PFSK-1 (cell line): ENCODE measurements around the gene CTIF.

Experiments
- POLR2AphosphoS5 ChIP-seq: IDR thresholded peaks from 2 replicates; pipeline ENCODE4 v1.6.1; 2012; ENCODE audit warnings: low read depth, mild to moderate bottlenecking, control low read depth, low read length, moderate library complexity
- SIN3A ChIP-seq: IDR thresholded peaks from 2 replicates; pipeline ENCODE4 v1.6.1; 2012; ENCODE audit warnings: mild to moderate bottlenecking, low read length, moderate library complexity, borderline replicate concordance; ENCODE audit not compliant: insufficient read depth
- TAF1 ChIP-seq: IDR thresholded peaks from 2 replicates; pipeline ENCODE4 v1.6.1; 2012; ENCODE audit warnings: low read length, control low read depth, borderline replicate concordance; ENCODE audit not compliant: insufficient read depth
- TF ChIP-seq, protein P1 (sequence below), 2 experiments: IDR thresholded peaks; 2 replicates each; pipeline versions ENCODE4 v1.6.1 to v1.8.0; 2011 to 2012; ENCODE audit warnings: low read depth in 2 of 2, low read length in 2 of 2, control low read depth in 1 of 2, inconsistent platforms in 1 of 2, mild to moderate bottlenecking in 1 of 2, moderate library complexity in 1 of 2; ENCODE audit not compliant: insufficient read depth in 1 of 2

DNA sequence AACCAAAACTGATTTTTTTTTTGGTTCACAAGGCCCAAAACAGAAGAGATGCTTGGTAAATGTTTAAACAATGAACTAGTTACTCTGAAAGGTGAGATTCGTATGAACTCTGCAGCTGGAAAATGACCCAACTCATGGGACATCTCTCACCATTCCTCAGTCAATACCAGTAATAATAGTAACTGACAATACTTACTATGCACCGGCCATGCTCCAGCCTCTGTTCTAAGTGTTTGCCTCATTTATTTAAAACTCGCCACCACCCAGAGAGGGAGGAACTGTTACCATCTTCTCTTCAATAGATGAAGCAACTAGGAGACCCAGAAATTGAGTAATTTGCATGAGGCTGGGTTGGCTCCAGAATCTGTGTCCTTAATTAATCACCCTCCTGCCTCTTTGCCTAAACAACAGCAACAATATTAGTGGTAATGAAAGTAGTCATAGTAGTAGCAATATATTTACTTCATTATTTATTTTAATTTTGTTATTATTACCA lies 130.4 kb downstream of the CTIF start:
- TF ChIP-seq, protein P1, sequence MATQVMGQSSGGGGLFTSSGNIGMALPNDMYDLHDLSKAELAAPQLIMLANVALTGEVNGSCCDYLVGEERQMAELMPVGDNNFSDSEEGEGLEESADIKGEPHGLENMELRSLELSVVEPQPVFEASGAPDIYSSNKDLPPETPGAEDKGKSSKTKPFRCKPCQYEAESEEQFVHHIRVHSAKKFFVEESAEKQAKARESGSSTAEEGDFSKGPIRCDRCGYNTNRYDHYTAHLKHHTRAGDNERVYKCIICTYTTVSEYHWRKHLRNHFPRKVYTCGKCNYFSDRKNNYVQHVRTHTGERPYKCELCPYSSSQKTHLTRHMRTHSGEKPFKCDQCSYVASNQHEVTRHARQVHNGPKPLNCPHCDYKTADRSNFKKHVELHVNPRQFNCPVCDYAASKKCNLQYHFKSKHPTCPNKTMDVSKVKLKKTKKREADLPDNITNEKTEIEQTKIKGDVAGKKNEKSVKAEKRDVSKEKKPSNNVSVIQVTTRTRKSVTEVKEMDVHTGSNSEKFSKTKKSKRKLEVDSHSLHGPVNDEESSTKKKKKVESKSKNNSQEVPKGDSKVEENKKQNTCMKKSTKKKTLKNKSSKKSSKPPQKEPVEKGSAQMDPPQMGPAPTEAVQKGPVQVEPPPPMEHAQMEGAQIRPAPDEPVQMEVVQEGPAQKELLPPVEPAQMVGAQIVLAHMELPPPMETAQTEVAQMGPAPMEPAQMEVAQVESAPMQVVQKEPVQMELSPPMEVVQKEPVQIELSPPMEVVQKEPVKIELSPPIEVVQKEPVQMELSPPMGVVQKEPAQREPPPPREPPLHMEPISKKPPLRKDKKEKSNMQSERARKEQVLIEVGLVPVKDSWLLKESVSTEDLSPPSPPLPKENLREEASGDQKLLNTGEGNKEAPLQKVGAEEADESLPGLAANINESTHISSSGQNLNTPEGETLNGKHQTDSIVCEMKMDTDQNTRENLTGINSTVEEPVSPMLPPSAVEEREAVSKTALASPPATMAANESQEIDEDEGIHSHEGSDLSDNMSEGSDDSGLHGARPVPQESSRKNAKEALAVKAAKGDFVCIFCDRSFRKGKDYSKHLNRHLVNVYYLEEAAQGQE (IDR thresholded peaks at IDR 0.05; ENCODE audit: insufficient read depth in 1 of 2, low read depth in 2 of 2, low read length in 2 of 2): no peak
- TF ChIP-seq TAF1 (no peak), POLR2AphosphoS5 (no peak), SIN3A (no peak)
